GM23338 (cell line): ENCODE results near the gene EPS8L1. TPM values are rescaled to one million over a fixed set of nuclear protein-coding genes. Genes with fewer than 3 reads are reported as not detected.

ENCODE experiments used
- ATAC-seq: fragments of 200-7000 bp; cut with Tn5 transposase; 3 replicates; pipeline ENCODE4 v1.9.1; 2020
- DNase-seq: peaks from one replicate; pipeline ENCODE4 v3.0.0-alpha.2; 2015; ENCODE audit warnings: low spot score
- H2AFZ ChIP-seq: fragments of 200-600 bp; sonication (generic); 2 replicates; pipeline ENCODE4 v1.8.0; 2016; ENCODE audit warnings: antibody characterized with exemption, mild to moderate bottlenecking, moderate library complexity
- H3F3A ChIP-seq: fragments of 200-600 bp; sonication (generic); replicated peaks from 2 replicates; pipeline ENCODE4 v1.8.0; 2017; ENCODE audit warnings: antibody characterized with exemption, mixed run types, low read depth
- H3K27ac ChIP-seq: fragments of 200-600 bp; sonication (generic); 2 replicates; pipeline ENCODE4 v1.6.1; 2016; ENCODE audit warnings: low read depth
- H3K27me3 ChIP-seq: fragments of 200-600 bp; sonication (generic); 2 replicates; pipeline ENCODE4 v1.8.0; 2016; ENCODE audit warnings: mild to moderate bottlenecking, mixed run types, moderate library complexity; ENCODE audit not compliant: insufficient read depth
- H3K36me3 ChIP-seq: fragments of 200-600 bp; sonication (generic); 2 replicates; pipeline ENCODE4 v1.8.0; 2016; ENCODE audit warnings: mild to moderate bottlenecking; ENCODE audit not compliant: insufficient read depth
- H3K4me1 ChIP-seq: fragments of 200-600 bp; sonication (generic); 2 replicates; pipeline ENCODE4 v1.8.0; 2016; ENCODE audit warnings: mild to moderate bottlenecking, moderate library complexity; ENCODE audit not compliant: insufficient read depth
- H3K4me2 ChIP-seq: fragments of 200-600 bp; sonication (generic); 2 replicates; pipeline ENCODE4 v1.7.1; 2017; ENCODE audit warnings: mixed run types
- H3K4me3 ChIP-seq: fragments of 200-600 bp; sonication (generic); 2 replicates; pipeline ENCODE4 v1.6.1; 2016; ENCODE audit warnings: mixed run types
- H3K79me2 ChIP-seq: fragments of 200-600 bp; sonication (generic); replicated peaks from 2 replicates; pipeline ENCODE4 v1.8.0; 2017; ENCODE audit warnings: mild to moderate bottlenecking; ENCODE audit not compliant: insufficient read depth
- H3K9me2 ChIP-seq: fragments of 200-600 bp; sonication (generic); 2 replicates; pipeline ENCODE4 v1.8.0; 2017; ENCODE audit not compliant: insufficient read depth
- H4K20me1 ChIP-seq: fragments of 200-600 bp; sonication (generic); replicated peaks from 2 replicates; pipeline ENCODE4 v1.8.0; 2017; ENCODE audit warnings: mild to moderate bottlenecking; ENCODE audit not compliant: insufficient read depth
- H3K27ac Mint-ChIP-seq: 2 replicates; pipeline ENCODE4 v1.8.0; 2020; ENCODE audit warnings: inconsistent platforms, mild to moderate bottlenecking, moderate library complexity, mixed read lengths
- H3K27me3 Mint-ChIP-seq: 3 replicates; pipeline ENCODE4 v1.8.0; 2022; ENCODE audit warnings: low read depth, mild to moderate bottlenecking, moderate library complexity, mixed read lengths, inconsistent platforms; ENCODE audit not compliant: insufficient read depth, poor library complexity
- H3K36me3 Mint-ChIP-seq: 3 replicates; pipeline ENCODE4 v1.8.0; 2021; ENCODE audit warnings: low read depth, mild to moderate bottlenecking, inconsistent platforms, moderate library complexity, mixed read lengths
- H3K4me1 Mint-ChIP-seq: 3 replicates; pipeline ENCODE4 v1.8.0; 2020; ENCODE audit warnings: mild to moderate bottlenecking, inconsistent platforms, mixed read lengths
- H3K4me3 Mint-ChIP-seq: 3 replicates; pipeline ENCODE4 v1.8.0; 2021; ENCODE audit warnings: moderate library complexity, mild to moderate bottlenecking, inconsistent platforms, mixed read lengths
- H3K9me3 Mint-ChIP-seq: 3 replicates; pipeline ENCODE4 v1.8.0; 2020; ENCODE audit warnings: moderate library complexity, mild to moderate bottlenecking, inconsistent platforms, mixed read lengths
- CREB1 ChIP-seq: fragments of 250-450 bp; sonication (Bioruptor Pico); IDR thresholded peaks from 2 replicates; pipeline ENCODE4 v1.5.0; 2020; ENCODE audit warnings: low read depth, mild to moderate bottlenecking, moderate library complexity
- CTCF ChIP-seq, 2 experiments: fragments of 200-600 bp in 1 of 2; sonication (generic) in 1 of 2; conservative IDR thresholded peaks; 2 replicates each; pipeline versions ENCODE4 v1.5.1 to v1.6.1; 2016 to 2017; ENCODE audit warnings: antibody characterized with exemption in 2 of 2, low read depth in 2 of 2, mild to moderate bottlenecking in 2 of 2, moderate library complexity in 1 of 2
- EZH2 ChIP-seq: fragments of 200-600 bp; sonication (generic); IDR thresholded peaks from one replicate; pipeline ENCODE4 v1.8.0; 2017; ENCODE audit warnings: antibody characterized with exemption, mild to moderate bottlenecking, low read depth; ENCODE audit not compliant: unreplicated experiment
- EZH2phosphoT487 ChIP-seq: fragments of 200-600 bp; sonication (generic); IDR thresholded peaks from one replicate; pipeline ENCODE4 v1.8.1; 2018; ENCODE audit warnings: antibody characterized with exemption; ENCODE audit not compliant: unreplicated experiment
- JUNB ChIP-seq: IDR thresholded peaks from one replicate; pipeline ENCODE4 v1.6.1; 2016; ENCODE audit warnings: antibody characterized with exemption; ENCODE audit not compliant: unreplicated experiment
- NANOG ChIP-seq: IDR thresholded peaks from 2 replicates; pipeline ENCODE4 v1.6.1; 2016; ENCODE audit warnings: antibody characterized with exemption, borderline replicate concordance
- POLR2AphosphoS5 ChIP-seq: IDR thresholded peaks from 2 replicates; pipeline ENCODE4 v1.6.1; 2016; ENCODE audit warnings: antibody characterized with exemption, low read depth
- STAT1 ChIP-seq: IDR thresholded peaks from one replicate; pipeline ENCODE4 v1.6.1; 2016; ENCODE audit warnings: antibody characterized with exemption; ENCODE audit not compliant: unreplicated experiment
- ZNF114 ChIP-seq: fragments of 250-450 bp; sonication (Bioruptor Pico); IDR thresholded peaks from 2 replicates; pipeline ENCODE4 v1.5.0; 2020; ENCODE audit warnings: mild to moderate bottlenecking, moderate library complexity
- ZNF331 ChIP-seq: fragments of 250-450 bp; sonication (Bioruptor Pico); IDR thresholded peaks from 2 replicates; pipeline ENCODE4 v1.5.0; 2020; ENCODE audit warnings: low read depth, mild to moderate bottlenecking, moderate library complexity
- ZNF462 ChIP-seq: fragments of 250-450 bp; sonication (Bioruptor Pico); IDR thresholded peaks from 2 replicates; pipeline ENCODE4 v1.5.0; 2020; ENCODE audit warnings: mild to moderate bottlenecking, moderate library complexity
- polyA plus RNA-seq: library from polyadenylated mRNA; unstranded; fragments of >200 nt; fragmentation: Nextera tagmentation; extraction: Ambion mirVana; gene quantifications from 2 replicates; pipeline ENCODE4 v1.2.1, GENCODE V29; 2016
- total RNA-seq: library from RNA; depleted of rRNA; stranded (reverse); fragments of >200 nt; shearing (Covaris generic); gene quantifications from 2 replicates; pipeline ENCODE4 v1.2.3, GENCODE V29; 2014
- TF ChIP-seq, protein P1 (sequence below): IDR thresholded peaks from one replicate; pipeline ENCODE4 v1.6.1; 2018; ENCODE audit warnings: antibody characterized with exemption; ENCODE audit not compliant: unreplicated experiment
- TF ChIP-seq, protein P2 (sequence below): IDR thresholded peaks from 2 replicates; pipeline ENCODE4 v1.6.1; 2016; ENCODE audit warnings: antibody characterized with exemption

Gene EPS8L1
- total and polyA plus RNA-seq, 2 experiments from 2014 or later = 47.5 to 51.2 TPM

DNA sequence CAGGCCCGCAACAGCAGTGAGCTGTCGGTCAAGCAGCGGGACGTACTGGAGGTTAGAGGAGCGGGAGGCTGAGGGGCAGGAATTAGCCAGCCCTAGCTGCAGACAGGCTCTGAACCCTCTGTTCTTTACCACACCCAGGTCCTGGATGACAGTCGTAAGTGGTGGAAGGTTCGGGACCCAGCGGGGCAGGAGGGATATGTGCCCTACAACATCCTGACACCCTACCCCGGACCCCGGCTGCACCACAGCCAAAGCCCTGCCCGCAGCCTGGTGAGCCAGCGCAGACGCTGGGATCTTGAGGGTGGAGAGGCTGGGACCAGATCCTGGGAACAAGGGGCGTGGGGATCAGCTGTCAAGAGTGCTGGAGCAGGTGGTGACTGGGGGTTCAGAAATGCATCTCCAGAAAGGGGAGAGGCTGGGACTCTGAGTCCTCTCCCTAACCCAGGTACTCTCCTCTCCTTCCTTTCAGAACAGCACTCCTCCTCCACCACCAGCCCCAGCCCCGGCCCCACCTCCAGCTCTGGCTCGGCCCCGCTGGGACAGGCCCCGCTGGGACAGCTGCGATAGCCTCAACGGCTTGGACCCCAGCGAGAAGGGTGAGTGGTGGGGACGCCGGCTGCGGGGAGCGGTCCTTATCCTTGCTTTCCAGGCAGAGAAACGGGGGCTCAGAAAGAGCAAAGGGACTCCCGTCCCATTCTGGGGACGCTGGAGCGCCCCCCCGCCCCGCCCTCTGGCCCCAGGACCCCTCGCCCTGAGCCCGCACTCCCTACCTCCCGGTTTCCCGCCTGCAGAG is 10.4 kb downstream of the EPS8L1 start:
- H3K27ac Mint-ChIP-seq = no peak overlapping the region
- H2AFZ ChIP-seq = no peak overlapping the region
- no peaks in the 10 kb centered on the region for H3K79me2 ChIP-seq
- peaks cover 17% of the 10 kb centered on the region for H4K20me1 ChIP-seq
- H3K9me3 Mint-ChIP-seq = peaks cover 4% of the 10 kb centered on the region; the same call in 1 of the 3 replicates
- TF ChIP-seq, protein P1, sequence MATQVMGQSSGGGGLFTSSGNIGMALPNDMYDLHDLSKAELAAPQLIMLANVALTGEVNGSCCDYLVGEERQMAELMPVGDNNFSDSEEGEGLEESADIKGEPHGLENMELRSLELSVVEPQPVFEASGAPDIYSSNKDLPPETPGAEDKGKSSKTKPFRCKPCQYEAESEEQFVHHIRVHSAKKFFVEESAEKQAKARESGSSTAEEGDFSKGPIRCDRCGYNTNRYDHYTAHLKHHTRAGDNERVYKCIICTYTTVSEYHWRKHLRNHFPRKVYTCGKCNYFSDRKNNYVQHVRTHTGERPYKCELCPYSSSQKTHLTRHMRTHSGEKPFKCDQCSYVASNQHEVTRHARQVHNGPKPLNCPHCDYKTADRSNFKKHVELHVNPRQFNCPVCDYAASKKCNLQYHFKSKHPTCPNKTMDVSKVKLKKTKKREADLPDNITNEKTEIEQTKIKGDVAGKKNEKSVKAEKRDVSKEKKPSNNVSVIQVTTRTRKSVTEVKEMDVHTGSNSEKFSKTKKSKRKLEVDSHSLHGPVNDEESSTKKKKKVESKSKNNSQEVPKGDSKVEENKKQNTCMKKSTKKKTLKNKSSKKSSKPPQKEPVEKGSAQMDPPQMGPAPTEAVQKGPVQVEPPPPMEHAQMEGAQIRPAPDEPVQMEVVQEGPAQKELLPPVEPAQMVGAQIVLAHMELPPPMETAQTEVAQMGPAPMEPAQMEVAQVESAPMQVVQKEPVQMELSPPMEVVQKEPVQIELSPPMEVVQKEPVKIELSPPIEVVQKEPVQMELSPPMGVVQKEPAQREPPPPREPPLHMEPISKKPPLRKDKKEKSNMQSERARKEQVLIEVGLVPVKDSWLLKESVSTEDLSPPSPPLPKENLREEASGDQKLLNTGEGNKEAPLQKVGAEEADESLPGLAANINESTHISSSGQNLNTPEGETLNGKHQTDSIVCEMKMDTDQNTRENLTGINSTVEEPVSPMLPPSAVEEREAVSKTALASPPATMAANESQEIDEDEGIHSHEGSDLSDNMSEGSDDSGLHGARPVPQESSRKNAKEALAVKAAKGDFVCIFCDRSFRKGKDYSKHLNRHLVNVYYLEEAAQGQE = no peak
- no peak for TF ChIP-seq CTCF (conservative IDR thresholded peaks at IDR 0.05; ENCODE audit: low read depth in 2 of 2)
- TF ChIP-seq POLR2AphosphoS5 = no peak
- TF ChIP-seq ZNF331 = no peak
- no peak for TF ChIP-seq STAT1
- no peak for TF ChIP-seq EZH2
- no peak for TF ChIP-seq EZH2phosphoT487
- TF ChIP-seq NANOG = no peak
- no peak for TF ChIP-seq ZNF462 (CRISPR knock-in tag)
- TF ChIP-seq ZNF114 = no peak
- no peak for TF ChIP-seq CREB1 (CRISPR knock-in tag)
- TF ChIP-seq, protein P2, sequence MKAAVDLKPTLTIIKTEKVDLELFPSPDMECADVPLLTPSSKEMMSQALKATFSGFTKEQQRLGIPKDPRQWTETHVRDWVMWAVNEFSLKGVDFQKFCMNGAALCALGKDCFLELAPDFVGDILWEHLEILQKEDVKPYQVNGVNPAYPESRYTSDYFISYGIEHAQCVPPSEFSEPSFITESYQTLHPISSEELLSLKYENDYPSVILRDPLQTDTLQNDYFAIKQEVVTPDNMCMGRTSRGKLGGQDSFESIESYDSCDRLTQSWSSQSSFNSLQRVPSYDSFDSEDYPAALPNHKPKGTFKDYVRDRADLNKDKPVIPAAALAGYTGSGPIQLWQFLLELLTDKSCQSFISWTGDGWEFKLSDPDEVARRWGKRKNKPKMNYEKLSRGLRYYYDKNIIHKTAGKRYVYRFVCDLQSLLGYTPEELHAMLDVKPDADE = no peak
- TF ChIP-seq JUNB = no peak
- peak overlapping the region; percentile 61 for H3K4me3 Mint-ChIP-seq
- peak; percentile 6 for ATAC-seq
- peaks cover 24% of the 10 kb centered on the region for H3F3A ChIP-seq
- peak overlapping the region; percentile 79 for H3K4me3 ChIP-seq
- no peak overlapping the region for H3K27ac ChIP-seq
- H3K27me3 ChIP-seq = peaks cover 21% of the 10 kb centered on the region
- H3K4me1 ChIP-seq = peaks cover 26% of the 10 kb centered on the region
- H3K4me2 ChIP-seq = peak overlapping the region; percentile 86
- no peaks in the 10 kb centered on the region for H3K9me2 ChIP-seq
- DNase-seq = peak; percentile 51
- H3K27me3 Mint-ChIP-seq = peaks cover 63% of the 10 kb centered on the region
- peaks cover 47% of the 10 kb centered on the region for H3K4me1 Mint-ChIP-seq
- peaks cover 29% of the 10 kb centered on the region for H3K36me3 Mint-ChIP-seq
- no peaks in the 10 kb centered on the region for H3K36me3 ChIP-seq
